ENCODE data around the gene MPLKIP. TPM values are rescaled to one million over a fixed set of nuclear protein-coding genes. Genes with fewer than 3 reads are reported as not detected.

MPLKIP gene

Small RNAs within 50 kb of the gene (small RNA-seq; reads per million reads assigned to genes)
- gene AC006023.1 (ENCODE audit: insufficient read depth) (not detected), gene AC006023.2 (ENCODE audit: insufficient read depth) (not detected)
